Epithelial cell of proximal tubule (primary cell): ENCODE data around the gene MTM1. TPM values are rescaled to one million over a fixed set of nuclear protein-coding genes. Genes with fewer than 3 reads are reported as not detected.

ENCODE experiments used
- DNase-seq: peaks from one replicate; pipeline ENCODE4 v3.0.0-alpha.2; 2011; ENCODE audit warnings: low read depth
- H3K4me3 ChIP-seq: 2 replicates; pipeline ENCODE4 v1.5.1; 2011; ENCODE audit warnings: low read depth, mild to moderate bottlenecking, low read length
- total RNA-seq: library from RNA; depleted of rRNA; stranded (reverse); fragments of >200 nt; gene quantifications from 2 replicates; pipeline ENCODE4 v1.2.3, GENCODE V29; 2015
- TF ChIP-seq, protein P1 (sequence below): conservative IDR thresholded peaks from 2 replicates; pipeline ENCODE4 v1.5.1; 2012; ENCODE audit warnings: low read depth, mild to moderate bottlenecking, low read length

The MTM1 gene
- total RNA-seq, 1 donor from 2014 or later, result 4.1 TPM

- TF ChIP-seq, protein P1, sequence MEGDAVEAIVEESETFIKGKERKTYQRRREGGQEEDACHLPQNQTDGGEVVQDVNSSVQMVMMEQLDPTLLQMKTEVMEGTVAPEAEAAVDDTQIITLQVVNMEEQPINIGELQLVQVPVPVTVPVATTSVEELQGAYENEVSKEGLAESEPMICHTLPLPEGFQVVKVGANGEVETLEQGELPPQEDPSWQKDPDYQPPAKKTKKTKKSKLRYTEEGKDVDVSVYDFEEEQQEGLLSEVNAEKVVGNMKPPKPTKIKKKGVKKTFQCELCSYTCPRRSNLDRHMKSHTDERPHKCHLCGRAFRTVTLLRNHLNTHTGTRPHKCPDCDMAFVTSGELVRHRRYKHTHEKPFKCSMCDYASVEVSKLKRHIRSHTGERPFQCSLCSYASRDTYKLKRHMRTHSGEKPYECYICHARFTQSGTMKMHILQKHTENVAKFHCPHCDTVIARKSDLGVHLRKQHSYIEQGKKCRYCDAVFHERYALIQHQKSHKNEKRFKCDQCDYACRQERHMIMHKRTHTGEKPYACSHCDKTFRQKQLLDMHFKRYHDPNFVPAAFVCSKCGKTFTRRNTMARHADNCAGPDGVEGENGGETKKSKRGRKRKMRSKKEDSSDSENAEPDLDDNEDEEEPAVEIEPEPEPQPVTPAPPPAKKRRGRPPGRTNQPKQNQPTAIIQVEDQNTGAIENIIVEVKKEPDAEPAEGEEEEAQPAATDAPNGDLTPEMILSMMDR, result no peak
- H3K4me3 ChIP-seq, result no peak overlapping the region
- DNase-seq, result no peak
These were observed 131.7 kb downstream of the MTM1 start for GRCh38 chrX:150700107-150700506.

DNA sequence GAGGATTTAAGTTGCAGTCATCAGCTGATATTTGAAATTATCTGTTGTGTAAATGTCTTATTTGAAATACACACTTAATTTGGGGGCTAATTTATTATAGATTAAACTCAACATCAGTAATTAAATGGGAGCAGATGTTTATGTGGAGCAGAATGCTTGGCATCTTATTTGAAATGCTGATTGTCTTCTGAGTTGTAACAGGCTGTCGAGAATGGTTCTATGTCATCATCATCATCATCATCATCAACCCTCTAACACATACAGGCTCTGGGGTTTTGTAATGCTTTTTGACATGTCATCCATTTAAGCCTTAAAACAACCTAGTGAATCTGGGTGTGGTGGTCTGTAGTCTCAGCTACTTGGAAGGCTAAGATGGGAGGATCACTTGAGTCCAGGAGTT lies 133.0 kb downstream of the MTM1 start:
- DNase-seq, result no peak
- H3K4me3 ChIP-seq, result no peak overlapping the region
- TF ChIP-seq, protein P1, result no peak

- H3K4me3 ChIP-seq, result no peak overlapping the region
- TF ChIP-seq, protein P1, result no peak
These were observed 134.7 kb downstream of the MTM1 start for GRCh38 chrX:150702966-150703694.

DNA sequence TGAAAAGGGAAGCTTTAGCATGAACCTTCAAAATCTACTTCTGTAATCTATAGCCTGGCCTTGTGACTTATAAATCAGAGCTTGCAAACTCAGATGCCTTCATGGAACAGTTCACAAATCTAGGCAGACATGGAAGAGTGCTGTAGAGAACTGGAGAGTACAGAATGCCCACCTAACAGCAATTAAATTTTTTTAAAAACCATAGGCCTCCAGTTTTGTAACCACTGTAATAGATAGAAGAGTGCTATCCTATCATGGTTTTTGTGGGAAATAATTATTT lies 135.2 kb downstream of the MTM1 start:
- DNase-seq, result no peak
- TF ChIP-seq, protein P1, result no peak
- H3K4me3 ChIP-seq, result no peak overlapping the region

More at GRCh38 chrX:150702966-150703694, 134.7 kb downstream of the MTM1 start:
- DNase-seq, result no peak

- H3K4me3 ChIP-seq, result no peak overlapping the region
- TF ChIP-seq, protein P1, result no peak
- no peak for DNase-seq
These were observed 135.7 kb downstream of the MTM1 start for GRCh38 chrX:150704030-150704613.

GRCh38 chrX:150712619-150713018 lies 144.2 kb downstream of the MTM1 start:
- TF ChIP-seq, protein P1, result no peak
- H3K4me3 ChIP-seq, result no peak overlapping the region
- DNase-seq, result no peak

GRCh38 chrX:150715184-150715583 lies 146.8 kb downstream of the MTM1 start:
- H3K4me3 ChIP-seq, result no peak overlapping the region
- DNase-seq, result no peak
- TF ChIP-seq, protein P1, result no peak
